GM12892 (cell line): ENCODE results near the gene PIPOX.

ENCODE experiments used
- POLR2AphosphoS5 ChIP-seq: IDR thresholded peaks from 2 replicates; pipeline ENCODE4 v1.6.1; 2011; ENCODE audit warnings: low read depth, low read length, control low read depth
- TAF1 ChIP-seq: IDR thresholded peaks from 2 replicates; pipeline ENCODE4 v1.6.1; 2011; ENCODE audit warnings: low read depth, mild to moderate bottlenecking, control low read depth, low read length, borderline replicate concordance

- TF ChIP-seq POLR2AphosphoS5 (no peak), TAF1 (no peak)
Observed at GRCh38 chr17:29020576-29020975, 22.4 kb upstream of the PIPOX start.
